ENCODE data around the gene GET4. TPM values are rescaled to one million over a fixed set of nuclear protein-coding genes. Genes with fewer than 3 reads are reported as not detected.

The GET4 gene
- total and polyA plus RNA-seq, 12 donors: 38.3 to 190 (median 69.4) TPM

DNA sequence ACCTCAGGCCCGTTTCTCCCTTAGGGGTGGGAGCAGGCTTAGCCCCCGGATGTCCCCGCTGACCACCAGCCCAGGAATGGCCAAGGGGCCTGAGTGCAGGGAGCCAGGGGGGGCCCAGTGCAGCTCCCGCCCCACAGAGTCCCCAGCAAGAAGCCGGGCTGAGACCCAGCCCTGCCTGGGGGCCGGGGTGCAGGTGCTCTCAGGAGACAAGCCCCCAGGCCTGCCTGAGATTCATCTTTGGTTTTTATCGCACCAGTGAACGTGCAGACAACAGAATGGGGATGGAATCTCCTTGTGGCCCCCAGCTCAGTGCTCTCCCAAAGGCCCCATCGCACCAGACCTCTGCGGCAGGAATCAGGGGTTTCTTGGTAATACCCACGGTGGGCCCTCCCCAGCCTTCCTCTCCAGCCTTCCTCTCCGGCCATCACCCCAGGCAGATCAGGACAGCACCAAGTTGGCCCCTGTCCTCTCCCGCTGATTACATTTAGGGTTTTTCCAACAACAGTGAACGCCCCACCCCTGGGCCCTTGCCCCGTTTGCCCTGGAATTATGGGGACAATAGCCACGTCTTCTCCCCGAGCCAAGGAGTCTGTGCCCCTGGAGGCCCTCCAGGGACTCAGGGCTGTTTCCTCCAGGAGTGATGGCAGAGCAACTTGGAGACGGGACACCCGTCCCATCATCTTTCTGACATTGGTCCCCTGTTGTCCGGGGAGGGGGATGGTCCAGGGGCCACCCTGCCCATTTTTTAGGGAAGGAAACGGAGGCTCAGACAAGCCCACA lies 55.7 kb downstream of the GET4 start:
- Histone ChIP-seq H3K4me1 (replicated peaks in 1 of 2) (no peaks in the 10 kb centered on the region), H3K36me3 (replicated peaks in 1 of 2) (no peaks in the 10 kb centered on the region), H3K27ac (no peak overlapping the region), H3K9me3 (replicated peaks in 1 of 3) (no peaks in the 10 kb centered on the region), H3K27me3 (no peaks in the 10 kb centered on the region), H3K4me3 (no peak overlapping the region)
- intact Hi-C loops (cut with DNase I): loop anchor here in 1 of 2 donors (5.0 kb wide), 1 partner anchor 610 kb away; no protein-coding TSS in a partner anchor
- no peak for DNase-seq
- 88 to 91% (median 91%) methylated on average over 15 to 21 of the region's 21 CpGs for WGBS, 4 donors
- TF ChIP-seq, protein P1, sequence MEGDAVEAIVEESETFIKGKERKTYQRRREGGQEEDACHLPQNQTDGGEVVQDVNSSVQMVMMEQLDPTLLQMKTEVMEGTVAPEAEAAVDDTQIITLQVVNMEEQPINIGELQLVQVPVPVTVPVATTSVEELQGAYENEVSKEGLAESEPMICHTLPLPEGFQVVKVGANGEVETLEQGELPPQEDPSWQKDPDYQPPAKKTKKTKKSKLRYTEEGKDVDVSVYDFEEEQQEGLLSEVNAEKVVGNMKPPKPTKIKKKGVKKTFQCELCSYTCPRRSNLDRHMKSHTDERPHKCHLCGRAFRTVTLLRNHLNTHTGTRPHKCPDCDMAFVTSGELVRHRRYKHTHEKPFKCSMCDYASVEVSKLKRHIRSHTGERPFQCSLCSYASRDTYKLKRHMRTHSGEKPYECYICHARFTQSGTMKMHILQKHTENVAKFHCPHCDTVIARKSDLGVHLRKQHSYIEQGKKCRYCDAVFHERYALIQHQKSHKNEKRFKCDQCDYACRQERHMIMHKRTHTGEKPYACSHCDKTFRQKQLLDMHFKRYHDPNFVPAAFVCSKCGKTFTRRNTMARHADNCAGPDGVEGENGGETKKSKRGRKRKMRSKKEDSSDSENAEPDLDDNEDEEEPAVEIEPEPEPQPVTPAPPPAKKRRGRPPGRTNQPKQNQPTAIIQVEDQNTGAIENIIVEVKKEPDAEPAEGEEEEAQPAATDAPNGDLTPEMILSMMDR (IDR thresholded peaks at IDR 0.05): no peak
- TF ChIP-seq POLR2A (IDR thresholded peaks at IDR 0.05): no peak

DNA sequence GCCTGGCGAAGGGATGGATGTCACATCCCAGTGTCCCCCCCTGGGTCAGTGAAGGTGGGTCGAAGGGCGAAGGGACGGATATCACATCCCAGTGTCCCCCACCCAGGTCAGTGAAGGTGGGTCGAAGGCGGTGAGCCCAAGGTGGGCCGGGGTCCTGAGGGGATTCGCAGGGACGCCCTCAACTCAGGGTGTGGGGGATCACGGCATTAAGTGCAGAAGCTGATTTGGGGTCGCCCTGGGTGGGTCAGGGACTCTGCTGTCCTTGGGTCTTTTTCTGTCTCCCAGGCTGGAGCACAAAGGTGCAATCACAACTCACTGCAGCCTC lies 56.3 kb downstream of the GET4 start:
- no peak for TF ChIP-seq POLR2A (IDR thresholded peaks at IDR 0.05)
- TF ChIP-seq, protein P1 (IDR thresholded peaks at IDR 0.05): no peak
- Histone ChIP-seq H3K9me3 (replicated peaks in 1 of 3) (no peaks in the 10 kb centered on the region), H3K27ac (no peak overlapping the region), H3K27me3 (no peaks in the 10 kb centered on the region), H3K4me1 (replicated peaks in 1 of 2) (no peaks in the 10 kb centered on the region), H3K4me3 (no peak overlapping the region), H3K36me3 (replicated peaks in 1 of 2) (no peaks in the 10 kb centered on the region)
- 82 to 95% (median 93%) methylated on average over 9 to 11 of the region's 11 CpGs for WGBS, 4 donors
- DNase-seq: no peak
- intact Hi-C loops (cut with DNase I): loop anchor here in 1 of 2 donors (5.0 kb wide), 1 partner anchor 610 kb away; no protein-coding TSS in a partner anchor

DNA sequence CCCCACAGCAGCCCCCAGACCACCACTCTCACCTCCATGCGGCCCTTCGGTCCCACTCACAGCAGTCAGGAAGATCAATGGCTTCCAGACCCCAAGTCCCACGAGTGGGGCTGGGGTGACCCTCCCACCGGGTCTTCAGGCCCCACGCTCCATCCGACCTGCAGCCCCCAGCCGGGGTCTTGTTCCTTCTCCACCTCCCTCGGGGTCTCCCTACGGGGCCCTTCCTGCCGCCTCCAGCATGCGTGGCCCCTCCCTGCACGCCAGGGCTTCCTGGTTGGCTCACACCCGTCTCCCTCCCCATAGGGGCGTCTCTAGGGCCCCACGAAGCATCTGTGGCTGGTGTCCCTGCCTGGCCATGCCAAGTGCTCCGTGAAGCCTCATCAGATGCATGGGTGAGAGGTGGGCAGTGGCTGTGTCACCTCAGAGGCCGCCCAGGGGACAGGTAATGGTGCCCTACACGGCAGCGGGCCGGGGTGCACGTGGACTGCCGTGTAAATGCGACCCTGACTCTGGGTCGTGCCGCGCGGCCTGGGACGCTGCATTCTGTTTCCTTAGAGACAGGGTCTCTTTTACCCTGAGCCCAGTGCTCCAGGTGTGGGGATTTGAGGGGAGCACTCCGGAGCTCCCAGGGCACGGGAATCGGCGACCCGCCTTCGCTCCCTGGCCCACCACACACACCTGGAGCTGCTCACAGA lies 58.3 kb downstream of the GET4 start:
- no peaks in the 10 kb centered on the region for H3K9me3 ChIP-seq (replicated peaks in 1 of 3)
- no peaks in the 10 kb centered on the region for H3K27me3 ChIP-seq
- TF ChIP-seq, protein P1 (IDR thresholded peaks at IDR 0.05): no peak
- TF ChIP-seq POLR2A (IDR thresholded peaks at IDR 0.05): no peak
- WGBS, 4 donors: 80 to 88% (median 86%) methylated on average over 7 to 34 of the region's 34 CpGs
- H3K4me3 ChIP-seq: no peak overlapping the region
- DNase-seq: no peak
- intact Hi-C loops (cut with DNase I): loop anchor here in 1 of 2 donors (5.0 kb wide), 1 partner anchor 612 kb away; no protein-coding TSS in a partner anchor
- H3K27ac ChIP-seq: no peak overlapping the region
- H3K36me3 ChIP-seq (replicated peaks in 1 of 2): no peaks in the 10 kb centered on the region
- no peaks in the 10 kb centered on the region for H3K4me1 ChIP-seq (replicated peaks in 1 of 2)

DNA sequence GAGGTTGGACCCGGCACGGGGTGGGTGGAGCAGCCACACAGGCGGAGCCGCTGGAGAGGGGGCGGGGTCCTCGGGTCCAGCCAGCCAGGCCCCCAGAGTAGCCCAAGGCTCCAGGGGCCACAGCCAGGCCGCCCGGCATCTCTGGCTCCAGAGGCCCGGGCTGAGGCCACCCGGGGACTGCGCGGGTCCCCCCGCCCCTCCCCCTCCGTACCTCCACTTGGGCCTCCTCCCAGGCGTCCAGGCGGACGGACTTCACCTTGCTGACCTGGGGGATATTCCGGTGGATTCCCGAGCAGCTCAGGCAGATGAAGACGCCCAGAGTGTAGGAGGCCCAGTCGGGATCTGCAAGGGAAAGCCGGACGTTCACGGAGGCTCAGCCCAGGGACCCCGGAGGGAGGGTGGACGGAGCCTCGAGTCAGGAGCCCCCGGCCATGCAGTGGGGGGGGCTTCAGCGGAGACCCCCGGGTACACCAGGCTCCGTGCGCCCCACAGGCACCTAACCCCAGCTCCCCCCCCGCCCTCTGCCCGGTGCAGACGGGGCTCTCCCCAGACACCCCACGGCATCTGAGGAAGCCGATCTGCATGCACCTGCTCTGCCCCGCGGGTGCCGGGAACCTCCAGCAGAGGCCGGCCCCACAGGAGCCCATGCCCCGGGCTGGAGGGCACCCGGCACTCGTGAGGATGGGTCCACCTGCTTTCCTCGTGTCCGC lies 59.0 kb downstream of the GET4 start:
- WGBS, 4 donors: 50 to 83% (median 75%) methylated on average over 2 to 46 of the region's 46 CpGs
- DNase-seq: no peak

More for the DNA sequence above, 59.0 kb downstream of the GET4 start:
- intact Hi-C loops (cut with DNase I): no loop called here
- H3K4me1 ChIP-seq (replicated peaks in 1 of 2): no peaks in the 10 kb centered on the region
- TF ChIP-seq POLR2A (IDR thresholded peaks at IDR 0.05): no peak
- TF ChIP-seq, protein P1 (IDR thresholded peaks at IDR 0.05): no peak
- H3K27me3 ChIP-seq: no peaks in the 10 kb centered on the region
- no peak overlapping the region for H3K27ac ChIP-seq
- no peaks in the 10 kb centered on the region for H3K36me3 ChIP-seq (replicated peaks in 1 of 2)
- H3K4me3 ChIP-seq: no peak overlapping the region
- no peaks in the 10 kb centered on the region for H3K9me3 ChIP-seq (replicated peaks in 1 of 3)

Measured in adrenal gland (tissue), 12 donors.